ENCODE measurements around the gene ACOXL. TPM values are rescaled to one million over a fixed set of nuclear protein-coding genes. Genes with fewer than 3 reads are reported as not detected.

Gene ACOXL
- total and polyA plus RNA-seq, 2 of the 8 experiments (the other 6 are each of a cell fraction or from before 2014, with no cell fraction given) = 11.4 to 20.6 TPM

DNA sequence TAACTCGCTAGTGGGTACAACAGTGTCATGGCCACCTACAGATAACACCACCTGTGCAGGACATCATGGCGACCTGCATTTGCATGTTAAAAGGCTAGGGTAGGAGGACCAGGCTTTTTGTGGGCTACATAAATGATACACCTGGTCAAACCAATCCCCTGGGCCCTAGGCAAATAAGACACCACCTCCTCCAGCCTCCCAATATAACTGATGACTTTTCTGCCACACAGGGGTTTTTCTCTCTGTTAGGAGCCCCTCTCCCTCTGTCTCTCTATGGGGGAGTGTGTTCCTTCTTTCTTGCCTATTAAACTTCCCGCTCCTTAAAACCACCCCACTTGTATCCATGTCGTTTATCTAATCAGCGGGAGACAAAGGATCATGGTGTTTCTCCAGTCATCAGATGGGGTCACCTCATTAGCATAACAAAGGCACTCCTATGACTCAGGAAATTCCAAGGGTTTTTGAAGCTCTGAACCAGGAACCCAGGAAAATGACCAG is 43.7 kb upstream of the ACOXL start (continued):
- TF ChIP-seq ZNF274 (IDR thresholded peaks at IDR 0.05; ENCODE audit: borderline replicate concordance, extremely low read depth, low read length) = no peak
- TF ChIP-seq SIN3A (conservative IDR thresholded peaks at IDR 0.05 in 1 of 2, IDR thresholded peaks at IDR 0.05 in 1 of 2; ENCODE audit: low read depth in 1 of 2, low read length in 2 of 2) = peak in 1 of 2 experiments; percentile 64; a peak in 1 of 4 replicates
- TF ChIP-seq POU5F1 (IDR thresholded peaks at IDR 0.05; ENCODE audit: low read depth, low read length) = peak; percentile 99
- peak; percentile 99 for TF ChIP-seq BACH1 (IDR thresholded peaks at IDR 0.05; ENCODE audit: low read length)
- no peak for TF ChIP-seq SUZ12 (IDR thresholded peaks at IDR 0.05; ENCODE audit: low read length)
- TF ChIP-seq FOSL1 (IDR thresholded peaks at IDR 0.05; ENCODE audit: insufficient read depth, low read depth, low read length) = no peak
- no peak for TF ChIP-seq RFX5 (IDR thresholded peaks at IDR 0.05; ENCODE audit: borderline replicate concordance, low read depth, low read length)
- TF ChIP-seq SP1 (IDR thresholded peaks at IDR 0.05; ENCODE audit: low read depth, low read length) = peak; percentile 92
- TF ChIP-seq, protein P1, sequence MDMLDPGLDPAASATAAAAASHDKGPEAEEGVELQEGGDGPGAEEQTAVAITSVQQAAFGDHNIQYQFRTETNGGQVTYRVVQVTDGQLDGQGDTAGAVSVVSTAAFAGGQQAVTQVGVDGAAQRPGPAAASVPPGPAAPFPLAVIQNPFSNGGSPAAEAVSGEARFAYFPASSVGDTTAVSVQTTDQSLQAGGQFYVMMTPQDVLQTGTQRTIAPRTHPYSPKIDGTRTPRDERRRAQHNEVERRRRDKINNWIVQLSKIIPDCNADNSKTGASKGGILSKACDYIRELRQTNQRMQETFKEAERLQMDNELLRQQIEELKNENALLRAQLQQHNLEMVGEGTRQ (IDR thresholded peaks at IDR 0.05; ENCODE audit: low read length) = no peak
- no peak for TF ChIP-seq GTF2F1 (IDR thresholded peaks at IDR 0.05; ENCODE audit: borderline replicate concordance, low read depth, low read length)
- peak; percentile 90 for TF ChIP-seq YY1 (IDR thresholded peaks at IDR 0.05; ENCODE audit: low read depth, low read length)
- TF ChIP-seq NANOG (IDR thresholded peaks at IDR 0.05; ENCODE audit: insufficient read depth, low read depth, low read length, poor library complexity, severe bottlenecking) = peak; percentile 94
- TF ChIP-seq HDAC2 (IDR thresholded peaks at IDR 0.05; ENCODE audit: borderline replicate concordance in 1 of 2, low read depth in 2 of 2, low read length in 2 of 2) = peak; percentile 48 to 61; a peak in 2 of 4 replicates
- peak; percentile 46 to 53 for TF ChIP-seq POLR2A (IDR thresholded peaks at IDR 0.05; ENCODE audit: control extremely low read depth in 1 of 2, low read depth in 2 of 2, low read length in 2 of 2)
- 0 out of 2 replicates have a peak, but pooled peaks have one; percentile 17 for TF ChIP-seq POLR2AphosphoS5 (IDR thresholded peaks at IDR 0.05; ENCODE audit: low read depth, low read length)
